T-helper 2 cell treated with Interferon-gamma antibody and Interleukin-4, amounts not matched to agents 100 ng/mL and 5 ng/mL, for 36 hours (primary cell): ENCODE results near the gene WNK2. TPM values are rescaled to one million over a fixed set of nuclear protein-coding genes. Genes with fewer than 3 reads are reported as not detected.
"Not testable (repeated sequence)": the region's sequence is repeated elsewhere in the genome, so short reads cannot be mapped to it uniquely, and the experiment has no call there.

Experiments
- intact Hi-C: fragments of 100-400 bp; cut with micrococcal nuclease; formaldehyde crosslinking; loops from one replicate; pipeline ENCODE4 v1.15.1; 2023
- total RNA-seq: library from RNA; stranded (reverse); gene quantifications from 2 replicates; pipeline ENCODE4 v1.2.3, GENCODE V29; 2022

The WNK2 gene
- total RNA-seq, 1 donor from 2014 or later = 0.14 TPM

GRCh38 chr9:93364734-93365426 is 180.9 kb downstream of the WNK2 start:
- intact Hi-C loops = no loop called here

- intact Hi-C loops = no loop called here
These were observed 181.6 kb downstream of the WNK2 start for GRCh38 chr9:93365427-93366118.

GRCh38 chr9:93366119-93366447 is 182.1 kb downstream of the WNK2 start:
- intact Hi-C loops = no loop called here

- intact Hi-C loops = not testable (repeated sequence)
These were observed 182.5 kb downstream of the WNK2 start for GRCh38 chr9:93366486-93366885.

GRCh38 chr9:93368437-93368836 is 184.5 kb downstream of the WNK2 start:
- intact Hi-C loops = no loop called here

- intact Hi-C loops = no loop called here
These were observed 185.7 kb downstream of the WNK2 start for GRCh38 chr9:93369686-93370085.

Other genes with a start within 250 kb of the WNK2 start
- 106 and 109 TPM in 2 replicates for gene FGD3, start 236.6 kb upstream of the WNK2 start, total RNA-seq
- gene SUSD3, start 125.4 kb upstream of the WNK2 start, total RNA-seq = 58.8 and 59.9 TPM in 2 replicates
- gene CARD19, start 87.9 kb upstream of the WNK2 start, total RNA-seq = 49.1 and 49.5 TPM in 2 replicates
- gene NINJ1, start 49.9 kb upstream of the WNK2 start, total RNA-seq = 28.9 and 30.1 TPM in 2 replicates